Neural cell (in vitro differentiated cells): Measurements from ENCODE around the gene WASHC4. TPM values are rescaled to one million over a fixed set of nuclear protein-coding genes. Genes with fewer than 3 reads are reported as not detected.

Experiments
- H2AFZ ChIP-seq: fragments of 200-600, 300-800 bp; sonication (generic), shearing (Covaris generic); 2 replicates; pipeline ENCODE4 v1.6.0; 2014; ENCODE audit warnings: low read depth, mild to moderate bottlenecking, antibody characterized with exemption, low read length, moderate library complexity
- H3F3A ChIP-seq: fragments of 200-600 bp; shearing (Covaris generic); 2 replicates; pipeline ENCODE4 v1.6.1; 2016; ENCODE audit warnings: mild to moderate bottlenecking, moderate library complexity, mixed read lengths, antibody characterized with exemption, low read length; ENCODE audit not compliant: insufficient read depth, poor library complexity, severe bottlenecking
- H3K27ac ChIP-seq: fragments of 200-600, 300-800 bp; sonication (generic), shearing (Covaris generic); 2 replicates; pipeline ENCODE4 v1.5.1; 2014; ENCODE audit warnings: mild to moderate bottlenecking, low read length, moderate library complexity
- H3K27me3 ChIP-seq: fragments of 300-800, 200-600 bp; sonication (generic), shearing (Covaris generic); 2 replicates; pipeline ENCODE4 v1.6.0; 2014; ENCODE audit warnings: mild to moderate bottlenecking, low read depth, low read length, moderate library complexity; ENCODE audit not compliant: insufficient read depth
- H3K36me3 ChIP-seq: fragments of 300-800, 200-600 bp; sonication (generic), shearing (Covaris generic); 2 replicates; pipeline ENCODE4 v1.5.1; 2014; ENCODE audit warnings: mild to moderate bottlenecking, antibody characterized with exemption, low read length, moderate library complexity; ENCODE audit not compliant: insufficient read depth
- H3K4me2 ChIP-seq: fragments of 300-800, 200-600 bp; sonication (generic), shearing (Covaris generic); 2 replicates; pipeline ENCODE4 v1.6.0; 2014; ENCODE audit warnings: mild to moderate bottlenecking, low read length
- H3K4me3 ChIP-seq: fragments of 300-800, 200-600 bp; sonication (generic), shearing (Covaris generic); 2 replicates; pipeline ENCODE4 v1.5.1; 2014; ENCODE audit warnings: mild to moderate bottlenecking, low read length, moderate library complexity
- H3K79me2 ChIP-seq: fragments of 200-600 bp; shearing (Covaris generic); replicated peaks from 2 replicates; pipeline ENCODE4 v1.6.0; 2014; ENCODE audit warnings: mild to moderate bottlenecking, low read length, moderate library complexity; ENCODE audit not compliant: insufficient read depth
- H3K9ac ChIP-seq: fragments of 300-800, 200-600 bp; sonication (generic), shearing (Covaris generic); 2 replicates; pipeline ENCODE4 v1.6.1; 2016; ENCODE audit warnings: mild to moderate bottlenecking, low read length, mixed read lengths
- H3K9me2 ChIP-seq: fragments of 200-600 bp; shearing (Covaris generic); 2 replicates; pipeline ENCODE4 v1.6.1; 2016; ENCODE audit warnings: mild to moderate bottlenecking, low read length, mixed read lengths; ENCODE audit not compliant: insufficient read depth
- H3K9me3 ChIP-seq: fragments of 200-600, 300-800 bp; sonication (generic), shearing (Covaris generic); 2 replicates; pipeline ENCODE4 v1.6.1; 2016; ENCODE audit warnings: mild to moderate bottlenecking, mixed run types, low read length, moderate library complexity, mixed read lengths
- H4K20me1 ChIP-seq: fragments of 200-600 bp; shearing (Covaris generic); 2 replicates; pipeline ENCODE4 v1.6.1; 2016; ENCODE audit warnings: mild to moderate bottlenecking, mixed run types; ENCODE audit not compliant: insufficient read depth
- EP300 ChIP-seq: fragments of 450-650 bp; conservative IDR thresholded peaks from 2 replicates; pipeline ENCODE4 v1.6.1; 2014; ENCODE audit warnings: antibody characterized with exemption, mild to moderate bottlenecking, moderate library complexity; ENCODE audit not compliant: poor library complexity, severe bottlenecking
- EZH2 ChIP-seq: fragments of 200-600, 300-800 bp; shearing (Covaris generic), sonication (generic); IDR thresholded peaks from 2 replicates; pipeline ENCODE4 v1.6.1; 2014; ENCODE audit warnings: antibody characterized with exemption, low read length, borderline replicate concordance, mild to moderate bottlenecking; ENCODE audit not compliant: insufficient read depth, poor library complexity, severe bottlenecking
- MXI1 ChIP-seq: fragments of 450-650 bp; conservative IDR thresholded peaks from 2 replicates; pipeline ENCODE4 v1.6.1; 2014; ENCODE audit warnings: antibody characterized with exemption, mild to moderate bottlenecking; ENCODE audit not compliant: poor library complexity, severe bottlenecking
- POLR2AphosphoS5 ChIP-seq: IDR thresholded peaks from 2 replicates; pipeline ENCODE4 v1.6.1; 2012
- RAD21 ChIP-seq: fragments of 450-650 bp; conservative IDR thresholded peaks from 2 replicates; pipeline ENCODE4 v1.6.1; 2014; ENCODE audit warnings: antibody characterized with exemption, mild to moderate bottlenecking, moderate library complexity
- SMC3 ChIP-seq: fragments of 450-650 bp; conservative IDR thresholded peaks from 2 replicates; pipeline ENCODE4 v1.6.1; 2014; ENCODE audit warnings: antibody characterized with exemption, mild to moderate bottlenecking, moderate library complexity; ENCODE audit not compliant: poor library complexity
- TAF1 ChIP-seq: IDR thresholded peaks from 2 replicates; pipeline ENCODE4 v1.6.1; 2012; ENCODE audit warnings: low read depth
- polyA plus RNA-seq: library from polyadenylated mRNA; depleted of rRNA; stranded (reverse); fragments of >200 nt; gene quantifications from 2 replicates; pipeline ENCODE4 v1.2.3, GENCODE V29; 2014
- TF ChIP-seq, protein P1 (sequence below): IDR thresholded peaks from 2 replicates; pipeline ENCODE4 v1.6.1; 2012; ENCODE audit warnings: borderline replicate concordance
- TF ChIP-seq, protein P2 (sequence below): fragments of 450-650 bp; IDR thresholded peaks from 2 replicates; pipeline ENCODE4 v1.5.1; 2014; ENCODE audit warnings: antibody characterized with exemption, mild to moderate bottlenecking, moderate library complexity; ENCODE audit not compliant: poor library complexity, severe bottlenecking

Gene WASHC4
- polyA plus RNA-seq, 1 donor from 2014 or later = 52.6 TPM

DNA sequence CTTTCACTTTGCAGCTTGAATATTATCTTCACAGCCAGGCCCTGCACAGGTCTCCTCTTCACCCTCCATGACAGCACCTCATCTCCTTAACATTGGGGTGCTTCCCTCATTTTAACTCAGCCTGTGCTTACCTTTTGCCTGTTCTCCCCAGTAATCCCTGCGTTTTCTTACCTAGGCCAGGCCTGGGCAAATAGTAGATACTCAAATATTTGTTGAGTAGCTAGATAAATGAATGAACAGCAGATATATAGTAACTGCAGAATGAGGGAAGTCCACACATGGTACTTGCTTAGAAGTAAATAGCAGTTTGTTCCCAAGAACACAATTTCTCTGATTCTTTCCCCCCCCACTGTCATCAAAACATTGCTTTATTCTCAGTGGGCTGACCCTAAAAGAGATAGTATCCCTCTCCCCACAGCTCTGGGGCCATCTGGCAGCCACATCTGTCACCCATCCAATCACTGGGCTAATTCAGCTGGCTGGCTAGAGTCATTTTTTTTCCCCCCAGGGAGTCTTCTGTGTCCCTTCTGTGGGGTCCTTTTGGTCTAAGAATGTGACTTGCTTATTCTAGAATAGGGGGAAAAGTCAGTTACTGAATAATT is 85.2 kb downstream of the WASHC4 start:
- Histone ChIP-seq H3K27me3 (no peaks in the 10 kb centered on the region), H4K20me1 (no peaks in the 10 kb centered on the region), H3K27ac (no peak overlapping the region), H3K36me3 (peaks cover 15% of the 10 kb centered on the region), H3K9me3 (no peaks in the 10 kb centered on the region), H3F3A (no peaks in the 10 kb centered on the region), H3K4me3 (no peak overlapping the region), H3K79me2 (no peaks in the 10 kb centered on the region), H3K9me2 (no peaks in the 10 kb centered on the region), H2AFZ (no peak overlapping the region), H3K4me2 (no peak overlapping the region), H3K9ac (no peak overlapping the region)
- TF ChIP-seq MXI1 = no peak
- TF ChIP-seq, protein P1, sequence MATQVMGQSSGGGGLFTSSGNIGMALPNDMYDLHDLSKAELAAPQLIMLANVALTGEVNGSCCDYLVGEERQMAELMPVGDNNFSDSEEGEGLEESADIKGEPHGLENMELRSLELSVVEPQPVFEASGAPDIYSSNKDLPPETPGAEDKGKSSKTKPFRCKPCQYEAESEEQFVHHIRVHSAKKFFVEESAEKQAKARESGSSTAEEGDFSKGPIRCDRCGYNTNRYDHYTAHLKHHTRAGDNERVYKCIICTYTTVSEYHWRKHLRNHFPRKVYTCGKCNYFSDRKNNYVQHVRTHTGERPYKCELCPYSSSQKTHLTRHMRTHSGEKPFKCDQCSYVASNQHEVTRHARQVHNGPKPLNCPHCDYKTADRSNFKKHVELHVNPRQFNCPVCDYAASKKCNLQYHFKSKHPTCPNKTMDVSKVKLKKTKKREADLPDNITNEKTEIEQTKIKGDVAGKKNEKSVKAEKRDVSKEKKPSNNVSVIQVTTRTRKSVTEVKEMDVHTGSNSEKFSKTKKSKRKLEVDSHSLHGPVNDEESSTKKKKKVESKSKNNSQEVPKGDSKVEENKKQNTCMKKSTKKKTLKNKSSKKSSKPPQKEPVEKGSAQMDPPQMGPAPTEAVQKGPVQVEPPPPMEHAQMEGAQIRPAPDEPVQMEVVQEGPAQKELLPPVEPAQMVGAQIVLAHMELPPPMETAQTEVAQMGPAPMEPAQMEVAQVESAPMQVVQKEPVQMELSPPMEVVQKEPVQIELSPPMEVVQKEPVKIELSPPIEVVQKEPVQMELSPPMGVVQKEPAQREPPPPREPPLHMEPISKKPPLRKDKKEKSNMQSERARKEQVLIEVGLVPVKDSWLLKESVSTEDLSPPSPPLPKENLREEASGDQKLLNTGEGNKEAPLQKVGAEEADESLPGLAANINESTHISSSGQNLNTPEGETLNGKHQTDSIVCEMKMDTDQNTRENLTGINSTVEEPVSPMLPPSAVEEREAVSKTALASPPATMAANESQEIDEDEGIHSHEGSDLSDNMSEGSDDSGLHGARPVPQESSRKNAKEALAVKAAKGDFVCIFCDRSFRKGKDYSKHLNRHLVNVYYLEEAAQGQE = no peak
- TF ChIP-seq EZH2 = no peak
- no peak for TF ChIP-seq POLR2AphosphoS5
- TF ChIP-seq SMC3 = no peak
- no peak for TF ChIP-seq TAF1
- TF ChIP-seq RAD21 = no peak
- no peak for TF ChIP-seq EP300
- TF ChIP-seq, protein P2, sequence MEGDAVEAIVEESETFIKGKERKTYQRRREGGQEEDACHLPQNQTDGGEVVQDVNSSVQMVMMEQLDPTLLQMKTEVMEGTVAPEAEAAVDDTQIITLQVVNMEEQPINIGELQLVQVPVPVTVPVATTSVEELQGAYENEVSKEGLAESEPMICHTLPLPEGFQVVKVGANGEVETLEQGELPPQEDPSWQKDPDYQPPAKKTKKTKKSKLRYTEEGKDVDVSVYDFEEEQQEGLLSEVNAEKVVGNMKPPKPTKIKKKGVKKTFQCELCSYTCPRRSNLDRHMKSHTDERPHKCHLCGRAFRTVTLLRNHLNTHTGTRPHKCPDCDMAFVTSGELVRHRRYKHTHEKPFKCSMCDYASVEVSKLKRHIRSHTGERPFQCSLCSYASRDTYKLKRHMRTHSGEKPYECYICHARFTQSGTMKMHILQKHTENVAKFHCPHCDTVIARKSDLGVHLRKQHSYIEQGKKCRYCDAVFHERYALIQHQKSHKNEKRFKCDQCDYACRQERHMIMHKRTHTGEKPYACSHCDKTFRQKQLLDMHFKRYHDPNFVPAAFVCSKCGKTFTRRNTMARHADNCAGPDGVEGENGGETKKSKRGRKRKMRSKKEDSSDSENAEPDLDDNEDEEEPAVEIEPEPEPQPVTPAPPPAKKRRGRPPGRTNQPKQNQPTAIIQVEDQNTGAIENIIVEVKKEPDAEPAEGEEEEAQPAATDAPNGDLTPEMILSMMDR = no peak

DNA sequence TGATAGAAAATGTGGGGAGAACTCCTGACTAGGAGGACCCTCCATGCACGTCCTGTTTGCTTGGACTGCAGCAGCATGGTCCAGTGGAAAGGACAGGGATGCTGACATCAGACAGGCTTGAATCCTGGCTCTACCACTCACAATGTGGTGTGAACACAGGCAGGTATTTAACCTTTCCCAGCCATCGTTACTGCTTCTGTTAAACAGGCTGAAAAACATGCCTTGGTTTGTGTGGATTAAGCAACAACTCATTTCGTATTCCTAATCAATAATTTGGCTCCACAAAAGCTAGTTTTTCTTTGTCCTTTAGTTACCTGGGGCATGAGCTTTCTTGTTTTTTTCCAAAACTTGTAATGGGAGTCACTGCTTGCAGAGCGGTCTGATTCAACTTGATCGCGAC is 87.4 kb downstream of the WASHC4 start:
- Histone ChIP-seq H3K4me2 (no peak overlapping the region), H3K36me3 (no peaks in the 10 kb centered on the region), H3K27me3 (no peaks in the 10 kb centered on the region), H3K9me3 (no peaks in the 10 kb centered on the region), H3K9me2 (no peaks in the 10 kb centered on the region), H4K20me1 (no peaks in the 10 kb centered on the region), H3K9ac (no peak overlapping the region), H3K79me2 (no peaks in the 10 kb centered on the region), H3K27ac (no peak overlapping the region), H3K4me3 (no peak overlapping the region), H3F3A (no peaks in the 10 kb centered on the region), H2AFZ (no peak overlapping the region)
- TF ChIP-seq POLR2AphosphoS5 = no peak
- TF ChIP-seq SMC3 = no peak
- TF ChIP-seq MXI1 = no peak
- no peak for TF ChIP-seq EZH2
- TF ChIP-seq, protein P1 = no peak
- TF ChIP-seq, protein P2 = no peak
- no peak for TF ChIP-seq TAF1
- TF ChIP-seq EP300 = no peak
- TF ChIP-seq RAD21 = no peak
